ENCODE data around the gene IP6K2.
A peak's percentile ranks its signal among the peaks of the same experiment; 100 is the strongest.

IP6K2 gene

GRCh38 chr3:48759071-48759470, 42.0 kb upstream of the IP6K2 start:
- TF ChIP-seq CTCF (conservative IDR thresholded peaks at IDR 0.05; ENCODE audit: low read depth, low read length) = no peak
- H3K27ac ChIP-seq = no peak overlapping the region
- no peaks in the 10 kb centered on the region for H3K4me1 ChIP-seq (ENCODE audit: low read depth, poor library complexity, severe bottlenecking)

GRCh38 chr3:48756640-48757039, 39.6 kb upstream of the IP6K2 start:
- Histone ChIP-seq H2AFZ (ENCODE audit: low read depth) (no peak overlapping the region), H3K4me3 (IDR thresholded peaks at IDR 0.05; ENCODE audit: insufficient read depth, low read depth, low read length) (no peak overlapping the region), H3K27me3 (ENCODE audit: insufficient read depth, low read depth) (no peaks in the 10 kb centered on the region), H3K36me3 (ENCODE audit: insufficient read depth) (no peaks in the 10 kb centered on the region), H3K27ac (no peak overlapping the region), H3K9ac (no peak overlapping the region), H3K4me2 (no peak overlapping the region), H4K20me1 (ENCODE audit: insufficient read depth) (no peaks in the 10 kb centered on the region), H3K4me1 (ENCODE audit: low read depth, poor library complexity, severe bottlenecking) (peaks cover 10% of the 10 kb centered on the region), H3K79me2 (ENCODE audit: insufficient read depth, low read depth) (no peaks in the 10 kb centered on the region)
- no peak for TF ChIP-seq CTCF (conservative IDR thresholded peaks at IDR 0.05; ENCODE audit: low read depth, low read length)

More at GRCh38 chr3:48759071-48759470, 42.0 kb upstream of the IP6K2 start:
- H4K20me1 ChIP-seq (ENCODE audit: insufficient read depth) = no peaks in the 10 kb centered on the region
- H3K36me3 ChIP-seq (ENCODE audit: insufficient read depth) = no peaks in the 10 kb centered on the region
- H3K4me3 ChIP-seq (IDR thresholded peaks at IDR 0.05; ENCODE audit: insufficient read depth, low read depth, low read length) = no peak overlapping the region
- no peaks in the 10 kb centered on the region for H3K79me2 ChIP-seq (ENCODE audit: insufficient read depth, low read depth)
- no peak overlapping the region for H3K4me2 ChIP-seq
- H3K9ac ChIP-seq = no peak overlapping the region
- H3K27me3 ChIP-seq (ENCODE audit: insufficient read depth, low read depth) = no peaks in the 10 kb centered on the region
- no peak overlapping the region for H2AFZ ChIP-seq (ENCODE audit: low read depth)

GRCh38 chr3:48750856-48751255, 33.8 kb upstream of the IP6K2 start:
- Histone ChIP-seq H4K20me1 (ENCODE audit: insufficient read depth) (no peaks in the 10 kb centered on the region), H3K27ac (peak overlapping the region; percentile 72), H2AFZ (ENCODE audit: low read depth) (no peak overlapping the region; the same call in 1 of the 2 replicates), H3K4me3 (IDR thresholded peaks at IDR 0.05; ENCODE audit: insufficient read depth, low read depth, low read length) (no peak overlapping the region), H3K27me3 (ENCODE audit: insufficient read depth, low read depth) (no peaks in the 10 kb centered on the region), H3K4me2 (peak overlapping the region; percentile 60), H3K9ac (no peak overlapping the region), H3K4me1 (ENCODE audit: low read depth, poor library complexity, severe bottlenecking) (peaks cover 30% of the 10 kb centered on the region), H3K79me2 (ENCODE audit: insufficient read depth, low read depth) (no peaks in the 10 kb centered on the region), H3K36me3 (ENCODE audit: insufficient read depth) (no peaks in the 10 kb centered on the region)
- no peak for TF ChIP-seq CTCF (conservative IDR thresholded peaks at IDR 0.05; ENCODE audit: low read depth, low read length)

GRCh38 chr3:48748754-48749153, 31.7 kb upstream of the IP6K2 start:
- no peak overlapping the region for H2AFZ ChIP-seq (ENCODE audit: low read depth)
- H3K4me2 ChIP-seq = no peak overlapping the region

More at GRCh38 chr3:48748754-48749153, 31.7 kb upstream of the IP6K2 start:
- Histone ChIP-seq H3K4me1 (ENCODE audit: low read depth, poor library complexity, severe bottlenecking) (peaks cover 30% of the 10 kb centered on the region), H3K79me2 (ENCODE audit: insufficient read depth, low read depth) (no peaks in the 10 kb centered on the region), H3K27ac (no peak overlapping the region), H4K20me1 (ENCODE audit: insufficient read depth) (no peaks in the 10 kb centered on the region), H3K27me3 (ENCODE audit: insufficient read depth, low read depth) (no peaks in the 10 kb centered on the region), H3K9ac (no peak overlapping the region), H3K36me3 (ENCODE audit: insufficient read depth) (no peaks in the 10 kb centered on the region), H3K4me3 (IDR thresholded peaks at IDR 0.05; ENCODE audit: insufficient read depth, low read depth, low read length) (no peak overlapping the region)
- no peak for TF ChIP-seq CTCF (conservative IDR thresholded peaks at IDR 0.05; ENCODE audit: low read depth, low read length)
